ENCODE data around the gene CDH23. TPM values are rescaled to one million over a fixed set of nuclear protein-coding genes. Genes with fewer than 3 reads are reported as not detected.

CDH23 gene
- polyA plus RNA-seq, 1 donor (not counting 4 experiments of a cell fraction or from before 2014, with no cell fraction given) = 0.01 TPM

- no peak overlapping the region for H3K4me3 ChIP-seq (ENCODE audit: control insufficient read depth in 2 of 3, extremely low read depth in 1 of 3, insufficient read depth in 2 of 3, low read depth in 1 of 3, low read length in 3 of 3)
- no peak for TF ChIP-seq EZH2 (IDR thresholded peaks at IDR 0.05; ENCODE audit: low read length)
- no peak for TF ChIP-seq CTCF (optimal IDR thresholded peaks at IDR 0.05 in 1 of 3, IDR thresholded peaks at IDR 0.05 in 1 of 3, conservative IDR thresholded peaks at IDR 0.05 in 1 of 3; ENCODE audit: extremely low read depth in 1 of 3, insufficient read depth in 2 of 3, low read length in 3 of 3)
- peaks cover 2% of the 10 kb centered on the region for H3K9me1 ChIP-seq (ENCODE audit: control insufficient read depth, extremely low read depth, insufficient read depth, low read length)
- FAIRE-seq (no peak), DNase-seq (ENCODE audit: low read depth, low spot score) (no peak)
- peaks cover 12% of the 10 kb centered on the region for H3K4me1 ChIP-seq (ENCODE audit: control insufficient read depth, extremely low read depth, insufficient read depth, low read length)
- no peaks in the 10 kb centered on the region for H4K20me1 ChIP-seq (ENCODE audit: control insufficient read depth, extremely low read depth, insufficient read depth, low read length)
- H3K4me2 ChIP-seq (ENCODE audit: control insufficient read depth, extremely low read depth, insufficient read depth, low read depth, low read length) = no peak overlapping the region
- H3K9ac ChIP-seq (ENCODE audit: control insufficient read depth, extremely low read depth, insufficient read depth, low read length) = no peak overlapping the region
- dilution Hi-C loops (cut with MboI; ENCODE audit: extremely low pct_ligation_motif_present, low sequenced_read_pairs) = no loop called here
- H3K36me3 ChIP-seq (ENCODE audit: control insufficient read depth in 2 of 2, extremely low read depth in 1 of 2, insufficient read depth in 2 of 2, low read length in 2 of 2) = peaks cover 53 to 68% of the 10 kb centered on the region in 2 experiments
- no peaks in the 10 kb centered on the region for H3K9me3 ChIP-seq (ENCODE audit: control insufficient read depth, low read depth, low read length)
- H3K27me3 ChIP-seq (ENCODE audit: control insufficient read depth, extremely low read depth, insufficient read depth, low read length) = no peaks in the 10 kb centered on the region
- H2AFZ ChIP-seq (ENCODE audit: control insufficient read depth, low read length) = no peak overlapping the region
- H3K79me2 ChIP-seq (ENCODE audit: control insufficient read depth, insufficient read depth, low read length) = peaks cover 30% of the 10 kb centered on the region
- no peak overlapping the region for H3K27ac ChIP-seq (ENCODE audit: control insufficient read depth, insufficient read depth, low read length)
These were observed 433.2 kb downstream of the CDH23 start for GRCh38 chr10:71829896-71830295.

- Histone ChIP-seq H4K20me1 (ENCODE audit: control insufficient read depth, extremely low read depth, insufficient read depth, low read length) (no peaks in the 10 kb centered on the region), H3K4me2 (ENCODE audit: control insufficient read depth, extremely low read depth, insufficient read depth, low read depth, low read length) (no peak overlapping the region), H2AFZ (ENCODE audit: control insufficient read depth, low read length) (no peak overlapping the region), H3K27me3 (ENCODE audit: control insufficient read depth, extremely low read depth, insufficient read depth, low read length) (no peaks in the 10 kb centered on the region), H3K27ac (ENCODE audit: control insufficient read depth, insufficient read depth, low read length) (no peak overlapping the region), H3K9me1 (ENCODE audit: control insufficient read depth, extremely low read depth, insufficient read depth, low read length) (peaks cover 2% of the 10 kb centered on the region), H3K9ac (ENCODE audit: control insufficient read depth, extremely low read depth, insufficient read depth, low read length) (no peak overlapping the region), H3K79me2 (ENCODE audit: control insufficient read depth, insufficient read depth, low read length) (peaks cover 36% of the 10 kb centered on the region), H3K4me3 (ENCODE audit: control insufficient read depth in 2 of 3, extremely low read depth in 1 of 3, insufficient read depth in 2 of 3, low read depth in 1 of 3, low read length in 3 of 3) (no peak overlapping the region), H3K9me3 (ENCODE audit: control insufficient read depth, low read depth, low read length) (no peaks in the 10 kb centered on the region), H3K36me3 (ENCODE audit: control insufficient read depth in 2 of 2, extremely low read depth in 1 of 2, insufficient read depth in 2 of 2, low read length in 2 of 2) (peaks cover 45 to 60% of the 10 kb centered on the region in 2 experiments), H3K4me1 (ENCODE audit: control insufficient read depth, extremely low read depth, insufficient read depth, low read length) (peaks cover 12% of the 10 kb centered on the region)
- FAIRE-seq (no peak), DNase-seq (ENCODE audit: low read depth, low spot score) (no peak)
- dilution Hi-C loops (cut with MboI; ENCODE audit: extremely low pct_ligation_motif_present, low sequenced_read_pairs) = no loop called here
- TF ChIP-seq CTCF (optimal IDR thresholded peaks at IDR 0.05 in 1 of 3, IDR thresholded peaks at IDR 0.05 in 1 of 3, conservative IDR thresholded peaks at IDR 0.05 in 1 of 3; ENCODE audit: extremely low read depth in 1 of 3, insufficient read depth in 2 of 3, low read length in 3 of 3) (no peak), EZH2 (IDR thresholded peaks at IDR 0.05; ENCODE audit: low read length) (no peak)
These were observed 434.0 kb downstream of the CDH23 start for GRCh38 chr10:71830726-71831125.
